ENCODE data around the gene LIN28A. TPM values are rescaled to one million over a fixed set of nuclear protein-coding genes. Genes with fewer than 3 reads are reported as not detected.

LIN28A gene
- total and polyA plus RNA-seq, 2 donors (not counting 1 experiment from before 2014, with no cell fraction given): not detected

- Histone ChIP-seq H2AFZ (ENCODE audit: insufficient read depth, low read depth, low read length, poor library complexity, severe bottlenecking) (peak within 1 kb of the TSS; percentile 84), H3K79me2 (ENCODE audit: control insufficient read depth, insufficient read depth, low read length) (peaks cover 25% of the 10 kb centered on the region), H3K4me1 (ENCODE audit: control insufficient read depth in 2 of 2, insufficient read depth in 2 of 2, low read length in 2 of 2) (peaks cover 35% of the 10 kb centered on the region in 2 donors), H3K4me2 (replicated peaks; ENCODE audit: low read depth, low read length, poor library complexity, severe bottlenecking) (peak within 1 kb of the TSS; percentile 96), H3K9me3 (ENCODE audit: control extremely low read depth in 1 of 3, control insufficient read depth in 2 of 3, insufficient read depth in 1 of 3, low read length in 2 of 3) (no peaks in the 10 kb centered on the region), H3K36me3 (replicated peaks in 1 of 2; ENCODE audit: control extremely low read depth in 1 of 2, control insufficient read depth in 1 of 2, extremely low read depth in 1 of 2, insufficient read depth in 2 of 2, low read length in 1 of 2) (peaks cover 4 to 42% of the 10 kb centered on the region in 2 experiments), H3K4me3 (ENCODE audit: control extremely low read depth in 1 of 5, extremely low read depth in 1 of 5, insufficient read depth in 1 of 5, low read depth in 2 of 5, low read length in 4 of 5) (peak within 1 kb of the TSS; percentile 72 to 91 (median 80)), H3K9ac (ENCODE audit: low read length) (peak within 1 kb of the TSS; percentile 98), H3K27ac (ENCODE audit: low read length in 2 of 2) (peak within 1 kb of the TSS; percentile 95 to 98), H3K27me3 (replicated peaks in 1 of 4; ENCODE audit: control extremely low read depth in 1 of 4, control insufficient read depth in 3 of 4, insufficient read depth in 4 of 4, low read length in 3 of 4) (no peaks in the 10 kb centered on the region), H4K20me1 (ENCODE audit: control insufficient read depth, insufficient read depth, low read length, poor library complexity, severe bottlenecking) (peaks cover 68% of the 10 kb centered on the region)
- intact Hi-C loops (cut with micrococcal nuclease): loop anchor here (1.0 to 10.0 kb wide), 9 partner anchors 40 to 432 kb away; partner anchors contain the start of genes CD52, DHDDS, GPATCH3 and PDIK1L
- Mint-ChIP-seq H3K9me3 (ENCODE audit: insufficient read depth) (no peaks in the 10 kb centered on the region), H3K27me3 (no peaks in the 10 kb centered on the region), H3K4me1 (peaks cover 53% of the 10 kb centered on the region), H3K27ac (peak within 1 kb of the TSS; percentile 98), H3K4me3 (peak within 1 kb of the TSS; percentile 93)
- CTCF ChIA-PET: interaction anchor here (1.1 to 3.8 kb wide), 6 partner anchors 10 to 317 kb away, joined by 3 to 23 read pairs (median 4); partner anchors contain the start of gene DHDDS
- DNase-seq (peak; percentile 90), ATAC-seq (ENCODE audit: low read depth) (peak; percentile 57)
- POLR2A ChIA-PET: interaction anchor here (0.7 to 2.8 kb wide), 7 partner anchors 11 to 152 kb away, joined by 3 to 39 read pairs (median 4); partner anchors contain the start of gene DHDDS
- TF ChIP-seq CTCF (IDR thresholded peaks at IDR 0.05): no peak
- no peak for TF ChIP-seq EZH2 (IDR thresholded peaks at IDR 0.05; ENCODE audit: borderline replicate concordance, insufficient read depth, low read depth, low read length, poor library complexity, severe bottlenecking)
- under 1% methylated on average over 69 of the region's 69 CpGs for WGBS (ENCODE audit: insufficient coverage)
Measured at GRCh38 chr1:26472320-26472900, 61.8 kb downstream of the LIN28A start, which contains the start of gene HMGN2. TSS of gene HMGN2 (plus strand) at chr1:26472440. CDS start at chr1:26472613, 173 bp downstream.

All from B cell (primary cell).